WTC11 (cell line): Measurements from ENCODE around the gene SBF2.

Experiments
- CREM ChIP-seq: sonication (generic); formaldehyde crosslinking; IDR thresholded peaks from 2 replicates; pipeline ENCODE4 v1.8.1; 2022; ENCODE audit warnings: mild to moderate bottlenecking, missing genetic modification reagents, moderate library complexity
- FOXK1 ChIP-seq: sonication (generic); formaldehyde crosslinking; IDR thresholded peaks from 2 replicates; pipeline ENCODE4 v1.8.0; 2022; ENCODE audit warnings: mild to moderate bottlenecking, moderate library complexity, missing genetic modification reagents
- SMAD4 ChIP-seq: sonication (generic); formaldehyde crosslinking; IDR thresholded peaks from 2 replicates; pipeline ENCODE4 v1.8.0; 2022; ENCODE audit warnings: mild to moderate bottlenecking, missing genetic modification reagents
- TCF7 ChIP-seq: sonication (generic); formaldehyde crosslinking; IDR thresholded peaks from 2 replicates; pipeline ENCODE4 v1.8.0; 2022; ENCODE audit warnings: mild to moderate bottlenecking, low read depth, missing genetic modification reagents, moderate library complexity
- TP53 ChIP-seq: sonication (generic); formaldehyde crosslinking; IDR thresholded peaks from 2 replicates; pipeline ENCODE4 v1.8.1; 2023; ENCODE audit warnings: mild to moderate bottlenecking, missing genetic modification reagents
- ZNF232 ChIP-seq: sonication (generic); formaldehyde crosslinking; IDR thresholded peaks from 2 replicates; pipeline ENCODE4 v1.8.0; 2022; ENCODE audit warnings: mild to moderate bottlenecking, missing genetic modification reagents
- TF ChIP-seq, protein P1 (sequence below): fragments of 200-600 bp; IDR thresholded peaks from 2 replicates; pipeline ENCODE4 v1.8.0; 2022; ENCODE audit warnings: antibody characterized with exemption
- TF ChIP-seq, protein P2 (sequence below): sonication (generic); formaldehyde crosslinking; IDR thresholded peaks from 2 replicates; pipeline ENCODE4 v1.8.0; 2022; ENCODE audit warnings: mild to moderate bottlenecking, missing genetic modification reagents
- TF ChIP-seq, protein P3 (sequence below): fragments of 250-450 bp; sonication (Bioruptor Pico); IDR thresholded peaks from 2 replicates; pipeline ENCODE4 v1.9.0; 2021; ENCODE audit warnings: mild to moderate bottlenecking
- TF ChIP-seq, protein P4 (sequence below): sonication (generic); formaldehyde crosslinking; IDR thresholded peaks from 2 replicates; pipeline ENCODE4 v1.8.0; 2022; ENCODE audit warnings: mild to moderate bottlenecking, missing genetic modification reagents

DNA sequence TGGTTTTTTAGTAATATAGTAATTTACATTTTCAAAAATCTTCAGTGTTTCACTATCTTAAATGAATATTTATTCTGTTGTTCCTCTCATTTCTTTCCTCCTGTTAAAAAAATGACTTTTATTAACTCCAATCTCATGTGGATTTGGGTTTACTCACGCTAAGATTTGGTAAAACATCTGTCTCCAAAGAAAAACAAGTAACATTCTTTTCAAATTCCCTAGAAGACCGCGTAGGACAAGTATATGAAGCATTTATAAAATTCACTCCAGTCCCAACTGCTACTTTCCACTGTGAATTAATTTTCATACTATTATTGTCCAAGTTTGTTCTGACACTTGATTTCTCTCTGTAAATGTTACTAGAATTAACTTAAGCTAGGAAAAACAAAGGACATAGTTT lies 26.2 kb downstream of the SBF2 start:
- TF ChIP-seq, protein P1, sequence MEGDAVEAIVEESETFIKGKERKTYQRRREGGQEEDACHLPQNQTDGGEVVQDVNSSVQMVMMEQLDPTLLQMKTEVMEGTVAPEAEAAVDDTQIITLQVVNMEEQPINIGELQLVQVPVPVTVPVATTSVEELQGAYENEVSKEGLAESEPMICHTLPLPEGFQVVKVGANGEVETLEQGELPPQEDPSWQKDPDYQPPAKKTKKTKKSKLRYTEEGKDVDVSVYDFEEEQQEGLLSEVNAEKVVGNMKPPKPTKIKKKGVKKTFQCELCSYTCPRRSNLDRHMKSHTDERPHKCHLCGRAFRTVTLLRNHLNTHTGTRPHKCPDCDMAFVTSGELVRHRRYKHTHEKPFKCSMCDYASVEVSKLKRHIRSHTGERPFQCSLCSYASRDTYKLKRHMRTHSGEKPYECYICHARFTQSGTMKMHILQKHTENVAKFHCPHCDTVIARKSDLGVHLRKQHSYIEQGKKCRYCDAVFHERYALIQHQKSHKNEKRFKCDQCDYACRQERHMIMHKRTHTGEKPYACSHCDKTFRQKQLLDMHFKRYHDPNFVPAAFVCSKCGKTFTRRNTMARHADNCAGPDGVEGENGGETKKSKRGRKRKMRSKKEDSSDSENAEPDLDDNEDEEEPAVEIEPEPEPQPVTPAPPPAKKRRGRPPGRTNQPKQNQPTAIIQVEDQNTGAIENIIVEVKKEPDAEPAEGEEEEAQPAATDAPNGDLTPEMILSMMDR = no peak
- no peak for TF ChIP-seq SMAD4 (CRISPR knock-in tag)
- TF ChIP-seq TP53 (CRISPR knock-in tag) = no peak
- TF ChIP-seq TCF7 (CRISPR knock-in tag) = no peak
- TF ChIP-seq ZNF232 (CRISPR knock-in tag) = no peak
- no peak for TF ChIP-seq CREM (CRISPR knock-in tag)
- TF ChIP-seq FOXK1 (CRISPR knock-in tag) = no peak
- TF ChIP-seq, protein P2, sequence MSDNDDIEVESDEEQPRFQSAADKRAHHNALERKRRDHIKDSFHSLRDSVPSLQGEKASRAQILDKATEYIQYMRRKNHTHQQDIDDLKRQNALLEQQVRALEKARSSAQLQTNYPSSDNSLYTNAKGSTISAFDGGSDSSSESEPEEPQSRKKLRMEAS = no peak
- TF ChIP-seq, protein P3, sequence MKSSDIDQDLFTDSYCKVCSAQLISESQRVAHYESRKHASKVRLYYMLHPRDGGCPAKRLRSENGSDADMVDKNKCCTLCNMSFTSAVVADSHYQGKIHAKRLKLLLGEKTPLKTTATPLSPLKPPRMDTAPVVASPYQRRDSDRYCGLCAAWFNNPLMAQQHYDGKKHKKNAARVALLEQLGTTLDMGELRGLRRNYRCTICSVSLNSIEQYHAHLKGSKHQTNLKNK (CRISPR knock-in tag) = no peak
- TF ChIP-seq, protein P4, sequence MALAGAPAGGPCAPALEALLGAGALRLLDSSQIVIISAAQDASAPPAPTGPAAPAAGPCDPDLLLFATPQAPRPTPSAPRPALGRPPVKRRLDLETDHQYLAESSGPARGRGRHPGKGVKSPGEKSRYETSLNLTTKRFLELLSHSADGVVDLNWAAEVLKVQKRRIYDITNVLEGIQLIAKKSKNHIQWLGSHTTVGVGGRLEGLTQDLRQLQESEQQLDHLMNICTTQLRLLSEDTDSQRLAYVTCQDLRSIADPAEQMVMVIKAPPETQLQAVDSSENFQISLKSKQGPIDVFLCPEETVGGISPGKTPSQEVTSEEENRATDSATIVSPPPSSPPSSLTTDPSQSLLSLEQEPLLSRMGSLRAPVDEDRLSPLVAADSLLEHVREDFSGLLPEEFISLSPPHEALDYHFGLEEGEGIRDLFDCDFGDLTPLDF (CRISPR knock-in tag) = no peak
